ENCODE measurements around the gene UGT1A4. TPM values are rescaled to one million over a fixed set of nuclear protein-coding genes. Genes with fewer than 3 reads are reported as not detected.

Gene UGT1A4
- total RNA-seq, 1 experiment from 2014 or later, result 0.12 TPM

- H3K9me2 ChIP-seq (ENCODE audit: insufficient read depth), result no peaks in the 10 kb centered on the region
- no peak within 1 kb of the TSS for H3K27ac ChIP-seq (ENCODE audit: low read depth, low read length)
- peaks cover 11% of the 10 kb centered on the region; the same call in 1 of the 2 replicates for H3K27me3 ChIP-seq (ENCODE audit: insufficient read depth, low read length)
- ATAC-seq, result no peak
- no peaks in the 10 kb centered on the region for H3K9me3 ChIP-seq (ENCODE audit: control insufficient read depth in 1 of 2, insufficient read depth in 1 of 2, low read depth in 1 of 2, low read length in 2 of 2)
- no peak within 1 kb of the TSS for H3K4me3 ChIP-seq (replicated peaks in 1 of 2; ENCODE audit: low read depth in 1 of 2, low read length in 2 of 2)
- BruUV-seq (replicated peaks), result no TSS peak
- no peak within 1 kb of the TSS for H3K4me2 ChIP-seq (ENCODE audit: low read length)
- POLR2A ChIA-PET, result no interaction called here
- RAD21 ChIA-PET (ENCODE audit: low non-redundant PET in 1 of 2, low total read pairs in 2 of 2, uncharacterized antibody in 2 of 2, unreplicated experiment in 2 of 2), result no interaction called here
- no peaks in the 10 kb centered on the region for H3K4me1 ChIP-seq (ENCODE audit: control insufficient read depth in 1 of 2, insufficient read depth in 2 of 2, low read length in 2 of 2)
- no peak for DNase-seq (ENCODE audit: low read depth, low spot score)
- H3K9ac ChIP-seq (ENCODE audit: low read length), result no peak within 1 kb of the TSS
- TF ChIP-seq SP1 (IDR thresholded peaks at IDR 0.05; ENCODE audit: low read depth), result no peak
- TF ChIP-seq TCF7L2 (IDR thresholded peaks at IDR 0.05; ENCODE audit: borderline replicate concordance, extremely low read depth, insufficient read depth, insufficient read length), result no peak
- TF ChIP-seq REST (IDR thresholded peaks at IDR 0.05; ENCODE audit: low read depth), result no peak
- no peak for TF ChIP-seq CEBPB (IDR thresholded peaks at IDR 0.05; ENCODE audit: low read depth)
- TF ChIP-seq MAX (IDR thresholded peaks at IDR 0.05), result no peak
- TF ChIP-seq FOSL1 (IDR thresholded peaks at IDR 0.05; ENCODE audit: low read depth), result no peak
- TF ChIP-seq ZBTB33 (IDR thresholded peaks at IDR 0.05; ENCODE audit: extremely low read depth, insufficient replicate concordance, low read length), result no peak
- no peak for TF ChIP-seq ZNF274 (IDR thresholded peaks at IDR 0.05; ENCODE audit: low read depth, low read length)
- TF ChIP-seq EGR1 (IDR thresholded peaks at IDR 0.05; ENCODE audit: low read depth), result no peak
- TF ChIP-seq SRF (IDR thresholded peaks at IDR 0.05; ENCODE audit: low read depth), result no peak
- TF ChIP-seq JUND (IDR thresholded peaks at IDR 0.05), result no peak
- TF ChIP-seq POLR2A (IDR thresholded peaks at IDR 0.05; ENCODE audit: borderline replicate concordance, extremely low read depth, insufficient read depth, insufficient read length), result no peak
- no peak for TF ChIP-seq EZH2 (IDR thresholded peaks at IDR 0.05)
- no peak for TF ChIP-seq RAD21 (IDR thresholded peaks at IDR 0.05; ENCODE audit: low read depth)
- TF ChIP-seq EZH2phosphoT487 (IDR thresholded peaks at IDR 0.05; ENCODE audit: borderline replicate concordance), result no peak
- TF ChIP-seq SIN3A (IDR thresholded peaks at IDR 0.05; ENCODE audit: low read depth), result no peak
- H3K36me3 ChIP-seq (ENCODE audit: control insufficient read depth in 1 of 2, insufficient read depth in 2 of 2, low read length in 2 of 2), result no peaks in the 10 kb centered on the region
- no peaks in the 10 kb centered on the region for H4K20me1 ChIP-seq (ENCODE audit: insufficient read depth)
- intact Hi-C loops (cut with micrococcal nuclease), result no loop called here
- CTCF ChIA-PET, result interaction anchor here (1.1 kb wide), 1 partner anchor 16 kb away, joined by 3 read pairs; the partner anchor contains the start of gene UGT1A3
- H3K79me2 ChIP-seq (ENCODE audit: insufficient read depth, low read length), result no peaks in the 10 kb centered on the region
- peak within 1 kb of the TSS; percentile 52 for H2AFZ ChIP-seq (ENCODE audit: low read depth, low read length, poor library complexity, severe bottlenecking)
Measured at GRCh38 chr2:233712611-233713261, 5.8 kb upstream of the UGT1A4 start, which contains the start of gene UGT1A5. Gene UGT1A5, plus strand, starts transcription at chr2:233712907. Its CDS starts 85 bp downstream, at chr2:233712992.

Measured in HCT116 (cell line).